ENCODE measurements around the gene CCSER2.
"Not testable (repeated sequence)": the region's sequence is repeated elsewhere in the genome, so short reads cannot be mapped to it uniquely, and the experiment has no call there.

CCSER2 gene

DNA sequence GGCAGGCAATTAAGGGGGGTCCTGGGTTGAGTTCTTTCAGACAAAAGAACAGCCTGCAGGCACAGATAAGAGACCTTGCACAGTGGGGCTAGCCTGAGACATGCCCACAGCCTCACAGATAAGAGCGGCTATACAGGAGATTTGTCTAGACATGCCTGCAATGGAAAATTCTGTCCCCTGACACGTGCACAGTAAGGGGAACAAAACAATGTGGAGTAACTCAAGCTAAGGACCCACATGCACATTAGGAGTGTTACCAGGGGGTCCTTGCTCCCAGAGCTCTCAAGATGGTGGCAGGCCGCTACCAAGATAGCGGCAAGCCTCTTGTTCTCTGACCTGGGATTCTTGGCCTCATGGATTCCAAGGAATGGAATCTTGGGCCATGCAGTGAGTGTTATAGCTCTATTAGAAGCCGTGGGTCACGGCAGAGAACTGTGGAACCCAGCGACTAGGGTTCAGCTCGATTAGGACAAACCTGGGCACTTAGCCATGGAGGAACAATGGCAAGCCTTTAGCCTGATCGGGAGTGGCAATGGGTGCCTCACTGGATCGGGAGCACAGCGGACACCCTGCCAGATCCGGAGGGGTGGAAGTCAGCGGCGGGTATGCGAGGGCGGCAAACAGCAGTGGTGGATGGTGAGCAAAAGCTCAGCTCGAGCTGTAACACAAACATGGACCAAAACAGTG, 196.9 kb downstream of the CCSER2 start:
- no peak for DNase-seq

DNA sequence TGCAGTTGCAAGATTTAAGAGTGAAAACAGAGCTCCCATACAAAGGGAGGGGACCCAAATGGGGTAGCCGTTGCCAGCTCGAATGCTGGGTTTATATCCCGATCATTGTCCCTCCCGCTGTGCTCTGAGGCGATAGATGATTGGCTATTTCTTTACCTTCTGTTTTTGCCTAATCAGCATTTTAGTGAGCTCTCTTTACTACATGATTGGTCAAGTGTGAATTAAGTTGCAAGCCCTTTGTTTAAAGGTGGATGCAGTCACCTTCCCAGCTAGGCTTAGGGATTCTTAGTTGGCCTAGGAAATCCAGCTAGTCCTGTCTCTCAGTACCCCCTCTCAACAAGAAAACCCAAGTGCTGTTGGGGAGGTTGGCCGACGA, 197.4 kb downstream of the CCSER2 start:
- DNase-seq: not testable (repeated sequence)

DNA sequence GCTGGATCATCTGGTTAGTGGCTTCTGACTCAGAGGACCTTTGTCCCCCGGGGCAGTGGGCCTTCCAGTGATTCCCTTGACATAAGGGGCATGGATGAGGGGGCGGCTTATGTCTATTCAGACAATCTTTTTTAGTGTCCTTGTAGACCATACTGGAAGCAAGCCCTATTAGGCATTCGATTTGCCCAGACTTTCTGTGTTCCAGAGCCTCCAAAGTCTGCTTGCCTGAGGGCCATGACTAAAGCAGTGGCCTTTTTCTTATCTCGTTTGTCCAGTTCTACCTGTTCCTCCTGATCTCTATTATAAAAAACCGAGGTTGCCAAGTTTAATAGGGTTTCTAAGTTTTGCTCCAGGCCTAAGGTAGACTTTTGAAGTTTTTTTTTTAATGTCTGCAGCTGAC, 199.0 kb downstream of the CCSER2 start:
- DNase-seq: not testable (repeated sequence)

DNA sequence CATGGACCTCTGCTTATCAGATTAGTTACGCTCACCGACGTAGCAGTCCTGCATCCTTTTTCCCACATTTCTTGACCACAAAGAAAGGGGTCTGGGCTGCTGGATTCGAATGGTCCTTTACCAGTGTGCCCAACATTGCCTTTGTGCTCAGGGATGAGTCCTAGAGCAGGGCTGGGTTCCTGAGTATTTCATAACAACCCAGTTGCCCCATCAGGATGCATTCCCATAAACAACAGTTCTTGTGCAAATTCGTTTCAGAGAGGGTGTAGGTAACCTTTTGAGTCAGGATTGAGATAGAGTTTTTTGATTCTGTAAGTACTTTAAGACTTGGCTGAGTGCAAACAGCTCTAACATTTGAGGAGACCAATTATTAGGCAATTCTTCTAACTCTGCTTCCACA, 200.1 kb downstream of the CCSER2 start:
- DNase-seq: not testable (repeated sequence)

DNA sequence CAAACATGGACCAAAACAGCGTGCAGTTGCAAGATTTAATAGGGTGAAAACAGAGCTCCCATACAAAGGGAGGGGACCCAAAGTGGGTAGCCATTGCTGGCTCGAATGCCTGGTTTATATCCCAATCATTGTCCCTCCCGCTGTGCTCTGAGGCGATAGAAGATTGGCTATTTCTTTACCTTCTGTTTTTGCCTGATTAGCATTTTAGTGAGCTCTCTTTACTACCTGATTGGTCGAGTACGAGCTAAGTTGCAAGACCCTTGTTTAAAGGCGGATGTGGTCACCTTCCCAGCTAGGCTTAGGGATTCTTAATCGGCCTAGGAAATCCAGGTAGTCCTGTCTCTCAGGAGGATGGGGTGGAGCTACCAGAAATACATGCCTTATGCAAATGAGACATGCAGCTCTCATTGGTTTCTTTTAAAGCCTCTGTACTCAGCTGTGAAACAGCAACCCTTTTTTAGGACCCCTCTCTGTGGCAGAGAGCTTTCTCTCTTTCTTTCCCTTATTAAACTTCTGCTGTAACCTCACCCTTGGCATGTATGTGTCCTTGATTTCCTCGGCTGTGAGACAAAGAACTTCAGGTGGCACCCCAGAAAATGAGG, 202.4 kb downstream of the CCSER2 start:
- DNase-seq: no peak

DNA sequence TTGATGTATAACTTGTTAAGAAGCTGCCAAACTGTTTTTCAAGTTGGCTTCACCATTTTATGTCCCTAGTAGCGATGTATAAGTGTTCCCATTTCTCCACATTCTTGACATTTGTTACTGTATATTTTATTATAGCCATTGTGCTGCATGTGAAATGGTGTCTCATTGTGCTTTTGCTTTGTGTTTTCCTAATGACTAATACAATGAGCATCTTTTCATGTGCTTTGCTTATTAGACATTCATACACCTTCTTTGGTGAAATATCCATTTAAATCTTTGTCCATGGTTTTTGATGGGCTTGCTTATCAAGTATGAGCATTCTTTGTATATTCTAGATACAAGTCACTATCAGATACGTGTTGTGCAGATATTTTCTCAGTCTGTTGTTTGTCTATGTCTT, 203.0 kb downstream of the CCSER2 start:
- no peak for DNase-seq

DNA sequence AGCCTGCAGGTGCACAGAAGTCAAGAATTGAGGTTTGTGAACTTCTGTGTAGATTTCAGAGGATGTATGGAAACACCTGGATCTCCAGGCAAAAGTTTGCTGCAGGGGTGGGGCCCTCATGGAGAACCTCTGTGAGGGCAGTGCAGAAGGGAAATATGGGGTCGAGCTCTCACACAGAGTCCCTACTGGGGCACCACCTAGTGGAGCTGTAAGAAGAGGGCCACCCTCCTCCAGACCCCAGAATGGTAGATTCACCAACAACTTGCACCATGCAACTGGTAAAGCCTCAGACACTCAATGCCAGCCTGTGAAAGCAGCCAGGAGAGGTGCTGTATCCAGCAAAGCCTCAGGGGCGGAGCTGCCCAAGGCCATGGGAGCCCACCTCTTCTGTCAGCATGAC, 205.8 kb downstream of the CCSER2 start:
- no peak for DNase-seq

DNA sequence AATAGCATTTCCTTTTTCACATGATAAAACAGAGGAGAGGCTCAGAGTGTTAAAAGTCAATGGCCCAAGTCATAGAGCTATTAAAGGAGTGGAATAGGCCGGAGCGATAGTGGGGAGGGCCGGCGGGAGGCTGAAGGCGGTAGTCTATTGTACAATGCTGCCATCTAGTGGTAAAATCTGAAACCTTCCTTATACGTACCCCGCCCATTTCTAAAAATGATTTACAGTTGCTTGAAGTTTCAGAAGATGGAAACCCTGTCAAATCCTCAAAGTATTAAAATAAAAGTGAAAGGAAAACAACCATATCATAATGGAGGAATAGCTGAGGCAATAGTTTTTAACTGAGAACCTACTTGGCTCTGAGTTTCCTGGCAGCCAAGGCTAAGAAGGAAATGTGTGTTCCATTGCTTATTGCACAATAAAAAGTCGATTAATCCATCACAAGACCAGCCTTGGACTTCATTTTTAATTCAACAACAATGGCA, 209.1 kb downstream of the CCSER2 start:
- DNase-seq: peak; percentile 17

DNA sequence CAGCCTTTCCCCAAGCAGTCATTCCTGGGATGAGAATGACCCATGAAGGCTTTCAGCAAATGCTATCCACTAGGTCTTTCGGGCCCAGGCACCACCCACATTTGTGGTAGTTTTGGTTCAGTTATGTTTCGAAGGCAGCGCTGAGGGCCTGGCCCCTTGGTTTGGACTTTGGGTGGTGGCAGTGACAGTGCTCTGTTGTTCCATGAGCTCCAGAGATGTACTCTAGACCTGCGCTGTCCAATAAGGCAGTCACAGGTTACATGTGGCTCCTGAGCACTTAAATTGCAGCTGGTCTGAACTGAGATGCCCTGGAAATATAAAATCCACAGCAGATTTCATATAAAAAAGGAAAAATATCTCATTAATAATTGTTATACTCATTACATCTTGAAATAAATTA, 209.6 kb downstream of the CCSER2 start:
- DNase-seq: no peak

DNA sequence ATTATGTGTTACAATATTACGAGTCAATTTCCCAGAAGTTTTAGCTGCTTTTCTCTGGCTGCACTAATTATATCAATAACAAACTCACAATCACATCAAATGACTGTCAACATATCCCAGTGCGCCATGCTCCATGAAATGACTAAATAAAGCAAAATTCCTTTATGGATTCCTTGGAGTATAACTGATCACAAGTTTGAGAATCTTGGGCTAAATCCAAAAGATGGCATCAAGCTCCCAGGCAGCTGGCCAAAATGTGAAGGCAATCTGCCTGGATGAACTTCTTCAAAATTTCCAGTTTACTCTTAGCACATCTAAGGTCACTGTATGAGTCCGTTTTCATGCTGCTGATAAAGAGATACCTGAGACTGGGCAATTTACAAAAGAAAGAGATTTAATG, 210.8 kb downstream of the CCSER2 start:
- DNase-seq: no peak

DNA sequence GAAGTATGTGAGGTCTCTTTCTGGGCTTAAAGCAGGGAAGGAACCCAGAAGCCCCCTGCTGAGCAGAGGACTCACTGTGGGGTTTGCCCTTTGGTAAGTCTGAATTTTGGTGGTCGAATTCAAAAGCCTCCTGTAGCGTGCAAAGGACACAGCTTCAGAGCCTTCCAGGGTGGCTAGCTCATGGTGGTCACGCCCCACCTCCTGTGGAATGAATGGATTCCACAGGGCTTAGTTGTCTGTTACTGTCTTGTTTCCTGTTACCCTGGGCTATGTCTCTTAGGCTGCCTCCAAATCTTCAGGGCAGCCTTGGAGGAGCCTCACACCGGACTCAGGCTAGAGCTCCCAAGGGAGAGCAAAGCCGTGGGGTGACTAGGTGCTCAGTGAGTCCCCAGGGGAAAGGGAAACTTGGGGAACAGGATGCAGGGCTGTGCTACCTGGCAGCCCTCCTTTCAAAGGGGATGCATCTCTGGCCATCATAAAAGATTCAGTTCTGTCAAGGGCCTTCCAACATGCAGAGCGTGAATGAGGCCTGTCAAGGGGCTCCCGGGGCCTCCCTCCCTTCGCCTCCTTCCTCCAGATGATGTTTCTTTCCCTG, 211.7 kb downstream of the CCSER2 start:
- no peak for DNase-seq

DNA sequence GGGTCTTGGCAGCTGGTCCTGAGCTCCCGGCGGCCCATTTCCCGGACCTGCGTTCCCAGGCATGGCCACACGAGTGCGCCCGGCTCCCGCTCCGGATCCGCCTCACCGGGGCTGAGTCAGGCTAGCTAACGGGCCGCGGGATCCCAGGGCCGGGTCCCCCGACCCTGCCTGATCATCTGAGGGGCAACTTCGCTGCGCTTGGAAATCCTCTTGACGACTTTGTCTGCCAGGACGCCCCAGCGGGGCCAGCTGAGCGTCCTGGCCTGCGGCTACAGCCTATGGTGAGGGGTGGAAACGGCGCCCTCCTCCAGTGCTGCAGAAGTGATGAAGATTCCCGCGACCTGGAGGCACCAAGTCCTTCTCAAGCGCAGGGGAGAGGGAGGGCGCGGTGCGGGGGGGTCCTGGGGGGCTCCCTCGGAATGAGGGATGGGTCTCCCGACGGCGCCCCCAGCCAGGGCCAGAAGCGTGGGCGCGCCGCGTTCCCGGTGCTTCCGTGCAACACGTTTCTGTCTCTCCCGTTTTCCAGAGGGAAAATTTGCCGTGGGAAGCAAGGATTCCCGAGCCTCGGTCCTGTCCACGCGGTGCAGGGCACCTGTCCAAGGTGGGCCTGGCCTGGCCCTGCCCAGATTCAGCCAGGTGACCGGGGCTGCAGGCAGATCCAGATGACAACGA, 212.4 kb downstream of the CCSER2 start:
- peak; percentile 74 for DNase-seq

DNA sequence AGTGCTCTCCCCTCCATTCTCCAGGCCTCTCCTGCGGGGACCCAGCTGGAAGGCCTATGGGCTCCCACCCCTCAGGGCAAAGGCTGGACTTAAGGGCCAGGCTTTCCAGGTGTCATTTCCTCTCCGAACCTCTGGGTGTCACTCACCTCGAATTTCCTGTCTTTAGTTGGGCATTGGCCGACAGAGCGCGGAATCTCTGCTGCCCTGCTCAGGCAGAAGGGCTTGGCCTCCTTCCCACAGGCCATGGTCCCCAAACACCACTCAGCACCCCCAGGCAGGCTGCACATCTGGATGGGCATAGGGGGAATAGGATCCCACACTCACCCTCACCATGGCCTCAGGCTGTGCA, 212.9 kb downstream of the CCSER2 start:
- no peak for DNase-seq

DNA sequence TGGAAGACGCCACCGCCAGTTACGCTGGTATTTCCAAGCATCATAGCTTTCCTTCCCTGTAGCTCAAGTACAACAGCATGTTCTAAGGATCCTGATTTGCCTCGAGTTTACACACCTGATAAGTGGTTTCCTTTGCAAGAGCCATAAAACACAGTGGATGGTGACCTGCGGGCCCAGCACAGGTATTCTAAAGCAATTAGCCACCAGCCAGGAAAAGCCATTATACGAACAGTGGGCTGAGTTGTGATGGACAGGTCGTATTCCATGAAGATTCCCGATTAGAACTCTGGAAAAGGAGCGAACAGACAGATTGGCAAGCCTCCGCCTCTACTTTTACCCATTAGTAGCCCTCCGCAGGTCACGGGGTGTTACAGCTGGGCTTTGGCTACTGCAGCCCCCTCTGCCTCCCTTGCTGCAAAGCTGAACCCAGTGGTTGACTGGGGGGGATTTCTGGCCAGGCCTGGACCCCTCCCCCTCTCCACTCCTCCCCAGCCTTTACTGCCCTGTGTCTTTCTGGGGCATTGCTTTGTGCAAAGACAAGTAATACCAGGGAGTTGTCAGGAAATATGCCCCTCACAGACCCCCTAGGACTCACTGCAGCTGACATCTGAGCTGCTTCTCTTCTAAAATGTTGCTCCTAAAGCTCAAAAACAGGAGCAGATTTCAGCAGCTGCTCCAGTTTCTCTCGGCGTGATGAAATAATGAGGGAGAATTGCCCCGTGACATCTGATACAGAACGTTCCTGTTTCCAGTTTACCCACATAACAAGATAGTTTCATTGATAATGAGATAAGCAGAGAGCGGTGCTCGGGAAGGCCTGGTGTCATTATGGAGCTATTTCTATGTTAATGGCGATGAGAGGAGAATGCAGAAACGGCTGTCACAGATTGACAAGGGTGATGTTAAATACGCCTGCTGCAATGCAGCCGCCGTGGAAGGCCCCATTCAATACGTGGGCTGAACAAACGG, 214.4 kb downstream of the CCSER2 start:
- no peak for DNase-seq

DNA sequence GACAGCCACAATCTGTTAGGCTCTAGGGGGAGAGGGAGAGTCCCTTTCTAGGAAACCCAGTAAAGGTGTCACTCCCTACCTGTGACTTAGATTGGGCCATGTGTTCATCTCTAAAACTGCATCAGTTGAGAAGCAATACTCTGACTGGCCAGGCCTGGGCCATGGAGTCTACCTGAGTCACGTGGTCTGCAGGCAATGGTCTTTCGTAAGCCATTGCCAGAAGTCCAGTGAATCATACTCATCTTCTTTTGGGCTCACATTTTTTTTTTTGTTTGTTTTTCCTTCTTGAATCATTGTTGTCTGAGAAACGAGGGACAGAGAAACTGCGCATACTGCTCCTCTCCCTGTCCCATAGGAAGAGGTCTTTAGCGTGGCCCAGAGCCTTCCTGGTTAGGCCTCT, 215.6 kb downstream of the CCSER2 start:
- DNase-seq: no peak

DNA sequence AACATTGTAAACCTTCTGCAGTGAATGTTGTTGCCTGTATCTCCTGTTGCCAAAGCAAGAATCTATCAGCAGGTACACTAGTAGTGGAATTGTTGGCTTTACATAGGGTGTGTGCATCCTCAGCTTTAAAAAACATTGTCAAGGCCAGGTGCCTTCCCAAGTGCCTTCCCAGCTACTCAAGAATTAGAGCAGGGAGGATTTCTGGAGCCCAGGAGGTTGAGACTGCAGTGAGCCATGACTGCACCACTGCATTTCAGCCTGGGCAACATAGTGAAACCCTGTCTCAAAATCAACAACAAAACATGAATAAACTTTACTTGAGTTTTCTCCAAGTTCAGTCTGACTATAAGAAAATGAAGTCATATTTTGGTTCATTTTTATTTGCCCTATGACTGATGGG, 217.3 kb downstream of the CCSER2 start:
- DNase-seq: no peak

DNA sequence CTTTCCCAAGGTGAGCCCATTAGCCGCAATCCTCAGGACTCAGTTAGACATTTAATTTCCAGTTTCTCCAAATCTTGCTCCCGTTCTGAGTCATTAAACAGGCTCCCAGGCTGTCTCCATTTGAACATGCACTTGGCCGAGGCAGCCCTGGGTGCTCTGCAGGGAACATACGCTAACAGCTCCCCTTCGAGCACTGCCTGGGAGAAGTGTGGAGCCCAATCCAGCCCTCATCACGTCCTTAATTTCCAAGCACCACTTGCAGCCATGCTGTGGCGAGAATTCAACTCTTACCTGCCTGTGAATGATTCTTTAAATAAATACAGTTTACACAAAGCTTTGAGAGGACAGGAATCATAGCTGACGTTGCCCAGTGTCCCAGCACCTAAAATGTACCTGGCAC, 218.2 kb downstream of the CCSER2 start:
- DNase-seq: no peak

DNA sequence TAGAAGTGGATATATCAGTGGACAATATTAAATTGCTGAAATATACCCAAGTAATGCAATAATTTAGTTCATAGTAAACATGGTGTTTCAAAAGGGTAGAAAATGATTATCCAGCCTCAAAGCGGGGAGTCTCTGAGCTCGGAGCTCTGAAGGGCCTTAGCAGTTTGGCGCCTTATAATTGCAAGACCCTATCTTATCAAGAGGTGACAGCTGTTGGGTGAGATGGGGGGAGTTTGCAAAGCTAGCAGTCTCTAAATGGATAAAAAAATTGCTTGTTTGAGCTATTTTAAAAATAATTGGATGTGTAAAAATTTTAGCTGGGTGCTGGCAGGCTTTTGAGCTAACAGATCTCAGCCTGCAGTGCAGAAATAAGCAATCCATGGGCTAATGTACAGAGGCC, 219.2 kb downstream of the CCSER2 start:
- DNase-seq: no peak

DNA sequence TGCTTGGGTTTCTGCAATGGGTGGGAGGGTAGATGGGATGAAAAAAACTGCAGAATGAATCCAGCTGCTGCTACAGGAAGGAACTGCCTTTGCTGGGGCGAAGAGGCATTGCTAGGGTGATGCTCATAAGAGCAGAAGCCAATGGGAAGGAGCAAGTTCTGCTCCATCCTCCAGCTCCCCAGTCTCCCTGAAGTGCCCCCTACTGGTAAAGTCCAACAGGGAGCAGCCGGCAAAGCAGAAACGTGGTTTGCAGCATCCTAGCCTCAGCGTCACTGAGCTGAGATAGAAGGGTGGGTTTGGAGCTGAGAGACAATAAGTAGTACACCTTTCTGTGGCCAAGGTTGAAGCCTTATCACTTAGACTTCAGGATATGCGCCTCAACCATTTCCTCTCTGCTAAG, 220.5 kb downstream of the CCSER2 start:
- no peak for DNase-seq

DNA sequence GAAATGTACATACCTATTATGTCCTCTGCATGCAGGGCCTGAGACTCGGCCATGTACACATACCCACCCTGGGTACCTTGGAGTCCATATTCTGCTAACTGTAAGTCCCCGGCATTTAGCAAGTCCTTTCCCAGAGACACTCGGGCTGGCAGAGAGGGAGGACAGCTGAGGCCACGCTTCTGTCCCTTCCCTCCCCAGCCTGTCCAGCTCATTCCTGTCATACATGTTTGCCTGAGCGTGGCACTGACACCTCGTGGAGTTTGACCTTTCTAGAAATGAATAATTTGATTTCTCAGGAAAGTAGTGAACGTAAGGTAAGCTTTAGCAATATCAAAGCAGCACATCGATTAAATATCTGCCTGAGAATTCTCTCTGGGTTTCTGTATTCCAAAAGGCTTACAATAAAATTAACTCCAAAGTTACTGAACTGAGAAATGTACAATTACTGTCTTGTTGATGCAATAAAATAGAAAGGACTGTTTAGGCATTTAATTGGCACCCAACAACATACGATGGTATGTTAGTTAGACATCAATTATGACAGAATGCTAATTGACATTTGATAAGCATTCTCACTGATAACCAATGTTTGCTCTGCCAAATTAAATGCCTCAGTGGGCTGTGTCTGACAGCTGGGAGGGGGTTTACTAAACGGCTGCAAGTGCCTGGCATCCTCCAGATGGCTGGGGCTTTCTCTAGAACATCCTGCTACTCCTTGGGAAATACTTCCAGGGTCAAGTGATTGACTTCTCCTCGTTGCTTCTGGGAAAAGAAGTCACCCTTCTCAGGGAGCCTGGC, 221.2 kb downstream of the CCSER2 start:
- no peak for DNase-seq

DNA sequence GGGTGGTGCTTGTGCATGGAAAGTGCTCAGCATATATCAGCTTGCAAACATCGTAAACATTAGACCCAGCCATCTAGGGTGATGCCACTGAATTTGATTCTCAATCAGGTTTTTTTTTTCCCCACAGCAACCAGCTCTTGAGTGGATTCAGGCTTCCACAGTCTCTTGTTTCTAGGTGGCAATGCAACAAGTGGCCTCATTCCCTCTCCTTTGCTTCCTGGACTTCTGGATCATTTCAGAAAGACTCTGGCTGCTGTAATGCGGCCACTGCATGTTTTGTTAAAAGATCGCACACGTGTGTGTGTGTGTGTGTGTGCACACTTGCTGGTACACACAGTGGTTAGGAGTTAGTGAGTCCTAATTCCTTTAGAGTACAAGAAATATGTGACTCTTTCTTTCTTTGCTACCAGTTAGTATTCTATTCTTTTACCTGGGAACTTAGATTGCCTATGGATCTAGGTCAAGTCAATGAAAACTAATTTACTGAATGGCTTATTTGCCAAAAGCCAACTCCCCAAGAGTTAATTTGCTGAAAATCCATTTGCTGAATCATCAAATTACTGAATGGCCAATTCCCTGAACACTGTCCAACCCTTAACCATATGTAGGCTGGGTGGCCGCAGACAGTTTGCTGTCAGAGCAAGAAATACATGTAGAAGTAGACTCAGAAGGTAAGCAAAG, 222.5 kb downstream of the CCSER2 start:
- no peak for DNase-seq

All from activated naive CD4-positive, alpha-beta T cell treated with Interleukin-2 at 50 U/mL for 16 hours (primary cell).